Measurements from ENCODE around the gene RUNX2.
"Not testable (repeated sequence)": the region's sequence is repeated elsewhere in the genome, so short reads cannot be mapped to it uniquely, and the experiment has no call there.

GRCh38 chr6:45675166-45675565 lies 347.0 kb downstream of the RUNX2 start:
- TF ChIP-seq POLR2A (IDR thresholded peaks at IDR 0.05; ENCODE audit: low read length); GATA1 (IDR thresholded peaks at IDR 0.05; ENCODE audit: low read depth, low read length): not testable (repeated sequence)

Data from erythroblast (primary cell).